Fibroblast of gingiva (primary cell): ENCODE measurements around the gene SPATA13.
"Not testable (repeated sequence)": the region's sequence is repeated elsewhere in the genome, so short reads cannot be mapped to it uniquely, and the experiment has no call there.

ENCODE experiments used
- DNase-seq: peaks from one replicate; pipeline ENCODE4 v3.0.0-alpha.2; 2011; ENCODE audit warnings: low read depth

Gene SPATA13

DNA sequence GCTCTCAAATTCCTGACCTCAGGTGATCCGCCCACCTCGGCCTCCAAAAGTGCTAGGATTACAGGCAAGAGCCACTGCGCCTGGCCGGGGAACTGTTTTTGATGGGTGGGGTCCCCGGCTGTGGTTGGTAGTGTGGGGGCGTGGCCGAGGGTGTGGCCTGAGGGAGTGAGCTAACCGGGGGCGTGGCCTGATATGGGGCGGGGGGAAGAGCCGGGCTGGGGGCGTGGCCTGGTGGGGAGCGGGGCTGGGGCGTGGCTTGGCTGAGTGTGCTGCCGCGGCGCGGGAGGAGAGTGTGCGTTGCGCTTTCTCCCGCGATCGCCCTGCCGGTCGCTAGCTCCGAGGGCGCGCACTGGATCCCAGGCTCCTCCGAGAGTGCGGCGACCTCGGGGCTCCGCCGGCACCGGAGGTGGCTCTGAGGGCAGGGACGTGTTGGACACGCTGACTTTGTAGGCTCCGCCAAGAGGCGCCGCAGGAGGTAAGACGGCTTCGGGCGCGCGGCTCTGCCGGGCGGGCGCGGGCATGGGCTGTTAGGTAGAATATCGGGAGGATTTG is at the start of gene SPATA13:
Gene SPATA13, plus strand, starts transcription at position 263 of the 552 bp plus-strand sequence. CDS start 62,210 bp downstream, outside the sequence.
- DNase-seq: peak; percentile 87

DNA sequence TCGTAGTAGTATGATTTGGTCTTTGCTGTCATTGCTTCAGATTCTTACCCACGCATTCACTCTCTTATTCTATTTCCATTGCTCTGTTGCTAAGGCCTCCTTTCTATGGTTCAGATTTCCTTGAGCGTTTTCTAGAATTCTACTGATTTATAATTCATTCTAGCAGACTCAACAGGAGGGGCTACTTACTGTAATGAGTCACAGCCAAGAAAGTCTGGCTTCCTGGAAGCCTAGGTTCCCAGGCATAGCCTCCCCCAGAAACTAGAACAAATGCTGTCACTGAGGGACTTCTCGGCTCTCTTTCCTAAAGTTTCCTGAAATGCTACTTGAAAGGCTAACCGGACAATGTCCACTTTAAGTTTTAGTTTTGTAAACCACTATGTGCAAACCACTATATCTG is 47.7 kb upstream of the SPATA13 start:
- DNase-seq: no peak

DNA sequence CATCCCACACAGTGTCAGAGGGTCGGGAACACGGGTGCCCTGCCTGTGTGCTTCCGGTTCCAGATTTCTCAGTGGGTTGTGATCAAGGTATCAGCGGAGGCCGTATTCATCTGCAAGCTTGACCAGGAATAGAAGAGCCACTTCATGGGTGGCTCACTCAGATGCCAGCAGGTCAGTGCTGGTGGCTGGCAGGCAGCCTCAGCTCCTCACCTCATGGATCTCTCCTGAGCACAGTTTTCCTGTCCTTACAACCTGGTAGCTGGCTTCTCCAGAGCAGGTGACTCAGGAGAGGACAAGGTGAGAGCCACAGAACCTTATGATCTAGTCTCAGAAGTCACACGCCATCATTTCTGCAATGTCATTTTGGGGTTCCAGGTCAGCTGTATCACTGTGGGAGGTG is 44.8 kb upstream of the SPATA13 start:
- DNase-seq: no peak

DNA sequence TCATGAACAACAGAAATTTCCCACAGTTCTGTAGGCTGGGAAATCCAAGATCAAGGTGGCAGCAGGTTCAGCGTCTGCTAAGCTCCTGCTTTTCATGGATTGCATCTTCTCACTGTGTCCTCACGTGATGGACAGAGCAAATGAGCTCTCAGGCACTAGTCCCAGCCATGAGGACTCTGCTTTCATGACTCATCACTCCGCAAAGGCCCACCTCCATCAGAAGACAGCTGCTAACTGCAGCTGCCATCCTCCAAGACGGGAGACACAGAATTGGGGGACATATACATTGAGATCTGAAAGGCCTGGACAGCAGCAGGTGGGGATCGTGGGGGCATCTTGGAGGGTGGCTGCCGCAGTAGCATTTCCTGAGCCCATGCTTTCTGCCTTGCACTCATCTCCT is 44.4 kb upstream of the SPATA13 start:
- no peak for DNase-seq

DNA sequence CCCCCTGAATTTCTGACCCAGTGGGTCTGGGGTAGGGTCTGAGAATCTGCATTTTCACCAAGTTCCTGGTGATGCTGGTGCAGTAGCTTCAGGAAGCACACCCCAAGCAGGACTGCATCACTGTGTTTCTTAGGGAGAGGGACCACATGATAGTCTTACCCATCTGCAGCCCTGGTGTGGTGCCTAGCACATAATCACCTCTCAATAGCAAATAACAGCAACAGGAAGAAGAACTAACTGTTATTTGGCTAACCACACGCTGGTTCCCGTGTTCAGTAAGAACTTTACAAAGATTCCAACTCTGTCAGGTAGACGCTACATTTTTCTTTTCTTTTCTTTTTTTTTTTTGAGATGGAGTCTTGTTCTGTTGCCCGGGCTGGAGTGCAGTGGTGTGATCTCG is 41.9 kb upstream of the SPATA13 start:
- no peak for DNase-seq

DNA sequence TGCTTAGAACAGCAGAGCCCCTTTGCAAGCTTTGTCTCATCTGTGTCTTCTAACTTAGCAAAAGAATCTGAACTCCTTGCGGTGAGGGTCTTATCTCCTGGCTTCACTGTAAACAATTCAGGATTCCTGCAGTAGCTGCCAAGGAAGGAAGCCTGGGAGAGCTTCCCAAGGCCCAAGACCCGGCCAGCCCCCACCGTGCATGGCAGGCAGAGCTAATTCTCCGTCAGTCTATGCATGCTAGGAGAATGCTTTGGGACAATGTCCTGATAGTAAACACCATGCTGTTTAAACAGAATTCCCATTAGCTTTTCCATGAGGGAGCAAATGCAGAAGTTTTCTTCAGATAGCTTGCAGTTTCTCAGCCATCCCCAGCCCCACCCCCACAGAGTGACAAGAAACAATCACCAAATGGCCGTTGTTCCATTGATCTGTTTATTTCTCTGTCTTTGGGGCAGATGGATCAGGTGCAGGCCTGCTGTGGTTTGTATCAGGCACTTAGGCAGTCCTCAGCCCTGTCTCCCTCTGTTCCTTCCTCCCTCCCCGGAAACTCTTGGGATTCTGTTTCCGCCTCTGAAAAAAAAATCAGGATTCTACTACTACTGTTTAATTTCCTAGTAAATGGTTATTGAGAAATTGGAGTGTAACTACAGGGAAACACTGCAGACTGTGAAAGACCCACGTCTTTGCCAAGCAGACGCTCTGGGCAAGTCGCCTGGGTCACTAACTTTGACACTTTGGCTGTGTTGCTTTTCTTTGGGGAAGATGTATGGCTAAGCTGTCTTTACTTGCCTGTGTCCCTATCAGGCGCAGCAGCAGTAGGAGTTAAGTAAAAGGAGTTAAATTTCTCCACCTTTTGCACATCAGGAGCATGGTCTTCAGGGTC is 40.7 kb upstream of the SPATA13 start:
- no peak for DNase-seq

DNA sequence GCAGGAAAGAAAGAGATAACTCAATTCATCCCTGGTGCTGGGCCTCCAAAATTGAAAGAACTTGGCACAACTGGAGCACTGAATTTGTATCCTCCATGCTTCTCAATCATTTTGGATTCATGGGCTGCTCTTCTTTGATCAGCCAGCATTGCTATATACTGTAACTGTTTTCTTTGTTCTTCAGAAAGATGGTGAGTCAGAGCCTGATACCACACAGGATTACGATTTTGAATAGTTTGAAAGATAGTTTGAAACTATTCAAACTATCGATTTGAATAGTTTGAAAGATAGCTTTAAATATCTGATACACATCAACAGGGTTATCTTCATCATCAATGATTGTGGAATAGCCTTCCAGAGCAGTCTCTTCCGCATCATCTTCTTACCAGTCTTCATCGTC is 38.5 kb upstream of the SPATA13 start:
- not testable (repeated sequence) for DNase-seq

DNA sequence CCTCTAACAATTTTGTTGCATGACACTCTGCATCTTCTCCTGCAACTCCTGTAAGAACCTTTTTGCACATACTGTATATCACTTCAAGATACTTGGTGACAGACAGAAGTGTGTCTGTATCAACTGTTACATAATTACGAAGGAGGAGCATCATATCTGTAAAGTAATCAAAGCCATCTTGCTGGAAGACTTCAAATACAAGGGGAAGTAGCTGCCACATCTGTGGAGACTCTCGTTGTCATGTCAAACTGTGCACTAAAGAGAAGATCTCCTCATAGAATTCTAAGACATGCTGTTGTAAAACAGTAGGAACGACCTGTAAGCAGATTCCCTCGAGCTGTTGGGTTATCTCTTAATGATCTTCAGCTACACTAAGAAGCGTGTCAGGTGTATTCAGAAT is 38.0 kb upstream of the SPATA13 start:
- DNase-seq: no peak

DNA sequence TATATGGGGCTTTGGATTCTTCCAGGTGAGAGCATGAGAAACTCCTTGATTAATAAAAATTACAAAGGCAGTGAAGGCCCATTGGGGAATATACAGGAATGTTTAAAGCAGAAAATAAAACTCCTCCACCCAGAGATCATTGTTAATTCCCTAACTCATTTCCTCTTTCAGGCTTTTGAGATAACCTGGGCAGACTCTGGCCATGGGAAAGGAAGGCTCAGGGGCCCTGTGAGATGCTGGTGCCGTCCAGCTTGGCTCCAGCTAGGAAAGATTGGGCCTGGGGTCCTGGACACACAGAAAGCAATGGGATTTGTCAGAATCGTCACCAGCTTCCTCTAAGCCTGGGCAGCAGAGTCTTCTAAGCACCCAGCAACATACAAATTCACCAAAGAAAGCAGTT is 36.8 kb upstream of the SPATA13 start:
- no peak for DNase-seq

DNA sequence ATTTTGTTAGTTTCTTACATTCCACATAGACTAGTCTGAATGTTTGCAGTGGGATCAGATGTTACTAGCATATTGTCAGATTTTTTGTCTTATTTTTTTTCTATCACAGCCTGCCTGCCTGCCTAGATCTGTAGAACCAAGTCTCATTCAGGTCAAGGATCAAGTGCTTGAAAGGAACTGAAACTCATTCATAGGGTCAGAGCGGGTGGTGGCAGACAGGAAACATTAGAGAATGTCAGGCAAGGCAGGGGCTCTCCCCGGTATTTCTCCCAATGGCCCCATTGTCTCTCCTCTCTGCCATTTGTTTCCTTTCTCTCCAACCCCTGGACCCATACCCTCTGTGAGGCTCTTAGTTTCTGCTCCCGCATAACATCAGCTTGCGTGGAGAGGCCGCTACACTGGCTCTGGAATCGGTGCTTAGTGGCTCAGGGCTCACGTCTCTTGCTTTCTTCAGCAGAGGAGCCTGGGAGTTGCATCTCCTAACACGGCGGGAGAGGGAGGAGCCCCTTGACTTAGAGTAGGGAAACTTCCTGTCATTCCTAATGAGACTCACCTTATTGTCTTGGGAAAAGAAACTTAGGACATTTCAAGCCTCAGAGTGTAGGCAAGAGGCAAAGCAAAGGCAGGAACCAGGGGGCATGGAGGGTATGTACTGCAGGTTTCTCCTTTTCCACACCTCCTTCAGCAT is 35.6 kb upstream of the SPATA13 start:
- DNase-seq: no peak

DNA sequence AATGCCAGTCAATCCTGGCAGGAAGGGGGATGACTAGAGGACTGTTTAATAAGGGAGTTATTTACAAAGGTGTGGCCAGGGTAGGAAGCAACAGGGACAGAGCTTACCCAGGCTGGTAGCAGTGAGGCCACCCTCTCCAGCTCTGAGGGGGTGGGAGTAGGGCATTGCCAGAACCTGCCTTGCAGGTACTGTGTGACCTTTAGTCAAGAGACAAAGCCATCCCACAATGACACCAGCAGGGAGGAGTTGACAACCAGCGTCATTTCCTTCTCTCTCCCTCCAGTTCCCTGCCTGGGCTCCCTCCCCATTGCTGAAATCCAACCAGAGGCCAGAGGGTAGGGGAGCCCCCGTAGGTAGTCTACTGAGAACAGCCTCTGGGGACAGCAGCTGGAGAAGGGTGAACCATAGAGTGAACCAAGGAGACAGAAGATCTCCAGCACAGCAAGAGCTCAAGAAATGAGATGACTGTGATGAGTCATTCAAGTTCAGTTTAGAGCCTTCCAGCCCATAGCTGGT is 33.3 kb upstream of the SPATA13 start:
- no peak for DNase-seq

DNA sequence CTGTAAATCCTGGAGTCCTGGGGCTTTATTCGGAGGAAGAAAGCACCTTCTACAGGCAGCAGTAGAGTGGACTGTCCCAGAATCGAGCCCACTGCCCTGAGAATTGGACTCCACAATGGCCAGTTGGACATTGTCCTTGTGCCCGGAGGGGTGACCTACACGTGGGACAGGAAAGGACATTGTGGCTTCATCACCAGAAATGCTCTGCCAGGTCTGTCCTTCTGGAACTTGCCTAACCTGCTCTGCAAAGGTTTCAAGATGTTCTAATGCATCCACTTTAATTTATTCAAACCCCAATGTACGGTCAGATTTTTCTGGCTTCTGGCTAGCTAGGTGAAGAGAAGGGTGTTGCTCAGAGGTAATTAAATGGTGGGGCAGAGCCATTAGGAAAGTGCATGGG is 32.4 kb upstream of the SPATA13 start:
- no peak for DNase-seq

DNA sequence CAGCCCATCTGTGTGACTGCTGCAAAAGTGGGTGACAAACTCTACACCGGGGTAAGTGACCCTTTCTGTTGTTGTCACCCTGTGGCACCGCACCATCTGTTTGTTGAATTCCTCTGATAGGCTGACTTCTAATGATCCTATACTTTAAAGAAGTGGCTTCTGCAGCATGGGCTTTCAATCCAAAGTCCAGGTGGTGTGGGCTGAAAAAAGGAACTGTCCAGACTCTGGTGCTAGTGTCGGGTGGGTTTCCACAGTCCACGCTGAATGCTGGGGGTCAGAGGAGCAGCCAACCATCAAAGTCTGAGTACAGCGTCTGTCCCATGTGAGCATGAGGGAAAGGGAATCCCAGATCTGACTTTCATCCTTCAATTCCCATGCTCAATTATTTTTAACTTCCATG is 31.6 kb upstream of the SPATA13 start:
- no peak for DNase-seq

DNA sequence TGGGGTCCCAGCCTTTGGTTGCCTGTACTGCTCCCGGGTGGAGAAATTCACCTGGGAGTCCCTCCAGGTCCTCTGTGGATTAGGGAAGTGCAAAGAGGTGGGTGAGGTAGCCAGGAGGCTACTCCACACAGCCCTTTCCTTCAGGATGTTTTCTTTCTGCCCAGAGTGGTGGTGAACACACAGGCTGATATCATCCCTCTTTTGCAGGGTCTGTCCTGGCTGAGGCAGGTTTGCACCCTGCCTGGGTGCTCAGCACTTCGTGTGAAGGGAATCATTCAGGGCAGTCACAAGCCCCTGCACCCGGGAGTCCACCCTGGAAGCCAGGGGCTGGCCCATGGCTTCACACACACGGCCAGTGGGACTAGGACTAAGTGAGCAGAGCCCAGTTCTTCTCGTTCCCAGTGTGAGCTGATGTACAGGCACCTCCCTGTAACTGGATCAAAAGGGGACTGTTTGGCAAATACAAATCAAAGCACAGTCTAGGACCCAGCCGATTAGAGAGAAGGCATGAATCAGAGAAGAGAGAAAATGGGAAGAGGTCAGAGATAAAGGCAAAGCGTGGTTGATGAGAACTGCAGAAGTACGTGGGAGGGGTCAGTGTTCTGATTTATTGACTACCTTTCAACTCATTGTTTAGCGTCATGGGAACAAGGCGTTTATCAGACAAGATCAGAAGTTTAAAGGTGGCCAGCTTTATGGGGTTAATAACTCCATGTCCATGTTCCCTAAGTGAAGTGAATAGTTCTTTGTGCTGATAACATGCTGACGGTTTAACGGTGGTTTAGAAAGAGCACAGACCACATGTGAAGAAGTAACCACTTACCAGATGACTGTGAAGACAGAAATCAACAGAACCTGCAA is 30.4 kb upstream of the SPATA13 start:
- no peak for DNase-seq

DNA sequence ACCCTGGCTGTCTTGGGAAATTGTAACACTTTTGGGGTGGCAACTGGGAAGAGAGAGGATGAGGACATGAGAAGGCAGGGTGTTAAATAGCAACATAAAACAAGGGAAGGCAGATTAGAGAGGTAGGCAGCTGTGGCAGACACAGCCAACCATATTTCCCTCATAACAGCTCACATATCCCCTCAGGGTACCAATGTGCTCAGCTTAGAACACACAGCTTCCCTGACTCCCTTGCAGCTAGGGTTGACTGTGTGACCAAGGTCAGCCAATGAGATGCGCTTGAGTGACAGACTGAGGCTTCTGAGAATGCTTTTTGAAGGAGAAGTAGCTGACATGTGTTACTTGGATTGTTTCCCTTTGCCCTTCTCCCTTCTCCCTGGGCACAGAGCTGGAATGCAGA is 28.8 kb upstream of the SPATA13 start:
- no peak for DNase-seq

DNA sequence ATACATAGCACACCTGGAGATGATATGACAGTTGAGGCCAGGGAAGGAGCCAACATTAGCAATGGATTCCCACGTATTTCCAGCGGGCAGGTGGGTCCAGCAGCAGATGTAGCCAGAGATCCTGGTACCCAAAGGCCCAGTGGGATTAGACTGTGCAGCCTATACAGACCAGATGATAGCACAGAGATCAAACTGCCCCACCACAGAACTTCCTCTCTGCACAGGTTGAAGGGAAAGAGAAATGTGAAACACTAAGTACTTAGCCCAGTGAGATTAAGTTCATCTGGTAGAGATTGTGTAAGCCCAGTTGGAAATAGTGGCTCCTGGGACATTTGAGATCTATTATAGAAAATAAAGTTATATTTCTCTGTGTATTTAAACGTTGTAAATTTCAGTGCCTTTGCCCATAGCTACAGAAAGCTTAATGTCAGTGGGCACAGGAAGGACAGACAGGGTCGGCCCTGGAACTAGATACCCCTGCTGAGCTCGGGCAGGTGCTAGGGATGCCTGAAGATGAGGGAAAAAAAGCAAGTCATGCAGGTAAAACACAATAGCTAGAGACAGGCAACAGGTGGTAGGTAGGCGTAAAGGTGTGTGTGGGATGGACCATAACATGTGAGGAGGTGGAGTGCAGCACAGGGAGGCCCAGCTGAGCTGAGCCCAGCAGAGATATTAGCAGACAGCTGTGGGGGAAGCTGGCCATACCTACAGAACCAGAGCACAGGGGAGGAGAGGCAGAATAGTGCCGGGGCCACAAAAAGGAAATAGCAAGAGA is 27.3 kb upstream of the SPATA13 start:
- DNase-seq: no peak

DNA sequence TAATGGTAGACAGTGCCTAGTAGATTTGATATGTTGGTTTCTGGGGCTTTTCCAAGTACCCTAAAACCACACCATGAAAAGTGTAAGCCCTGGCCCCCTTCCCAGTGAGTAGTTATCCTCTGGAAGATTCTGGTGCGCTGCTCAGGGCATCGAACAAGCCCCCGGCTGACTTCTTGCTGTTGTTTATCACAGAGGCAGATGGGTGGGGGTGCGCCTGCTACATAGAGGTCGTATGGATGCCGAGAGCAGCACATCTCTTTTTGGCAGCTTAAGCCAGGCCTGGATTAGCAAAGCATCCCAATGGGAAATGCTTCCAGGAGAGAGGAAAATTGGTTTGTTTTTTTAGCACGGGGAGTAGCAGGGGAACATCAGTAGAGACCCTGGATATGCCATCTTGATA is 26.3 kb upstream of the SPATA13 start:
- no peak for DNase-seq

DNA sequence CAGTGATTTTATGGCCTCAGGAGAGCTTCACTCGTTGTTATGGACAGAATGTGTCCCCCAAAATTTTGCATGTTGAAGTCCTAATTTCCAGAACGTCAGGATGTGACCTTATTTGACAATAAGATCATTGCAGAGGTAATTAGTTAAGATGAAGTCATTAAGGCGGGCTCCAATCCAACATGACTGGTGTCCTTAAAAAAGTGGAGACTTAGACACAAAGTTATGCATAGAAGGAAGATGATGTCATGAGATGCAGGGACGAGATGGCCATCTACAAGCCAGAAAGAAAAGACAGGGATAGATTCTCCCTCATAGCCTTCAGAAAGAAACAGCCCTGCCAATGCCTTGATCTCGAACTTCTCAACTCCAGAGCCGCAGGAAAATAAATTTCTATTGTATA is 25.8 kb upstream of the SPATA13 start:
- DNase-seq: no peak

DNA sequence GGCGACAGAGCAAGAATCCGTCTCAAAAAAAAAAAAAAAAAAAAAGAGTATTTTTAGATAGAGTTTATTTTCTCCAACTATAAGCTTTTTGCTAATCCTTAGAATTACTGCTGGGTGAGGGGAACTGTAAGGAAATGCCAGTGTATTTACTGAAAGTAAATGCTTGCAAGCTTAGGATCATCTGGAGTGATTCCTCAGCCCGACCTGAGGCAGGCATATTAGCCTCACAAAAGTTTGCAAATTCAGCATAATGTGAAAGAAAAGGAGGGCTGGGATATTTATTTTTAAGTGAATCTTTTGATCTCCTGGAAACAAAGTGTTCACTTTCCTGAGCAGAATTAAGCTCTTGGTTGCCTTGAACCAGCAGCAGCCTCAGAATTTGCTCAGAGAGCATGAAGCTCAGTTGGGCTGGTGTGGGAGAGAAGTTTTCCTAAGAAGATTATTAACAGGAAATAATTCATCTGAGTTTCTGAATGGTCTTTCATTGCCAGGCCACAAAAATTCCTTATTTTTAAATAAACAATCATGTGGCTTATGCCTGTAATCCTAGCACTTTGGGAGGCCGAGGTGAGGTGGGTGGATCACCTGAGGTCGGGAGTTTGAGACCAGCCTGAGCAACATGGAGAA is 24.7 kb upstream of the SPATA13 start:
- DNase-seq: peak; percentile 34

DNA sequence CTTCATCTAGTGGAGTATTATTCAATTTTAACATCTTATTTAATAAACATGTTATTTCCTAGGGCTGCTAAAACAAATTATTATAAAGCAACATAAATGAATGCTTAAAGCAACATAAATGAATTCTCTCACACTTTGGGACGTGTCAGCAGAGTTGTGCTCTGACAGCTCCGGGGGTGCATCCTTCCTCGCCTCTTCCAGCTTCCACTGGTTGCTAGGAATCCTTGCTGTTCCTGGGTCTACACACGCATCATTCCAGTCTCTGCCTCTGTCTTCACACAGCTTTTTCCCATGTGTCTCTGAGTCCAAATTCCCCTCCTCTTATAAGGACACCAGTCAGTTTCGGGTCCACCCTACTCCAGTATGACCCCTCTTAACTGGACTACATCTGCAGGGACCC is 21.6 kb upstream of the SPATA13 start:
- no peak for DNase-seq
